Stomach smooth muscle (tissue), 2 donors: ENCODE measurements around the gene ZNF212.
A peak's percentile ranks its signal among the peaks of the same experiment; 100 is the strongest.

Source experiments
- H3K27ac ChIP-seq: one replicate; pipeline ENCODE4 v1.7.0; 2013; ENCODE audit warnings: mild to moderate bottlenecking, low read length, inconsistent platforms
- H3K27me3 ChIP-seq, 2 donors: one replicate each; pipeline ENCODE4 v1.7.0; 2013; ENCODE audit warnings: low read length in 2 of 2; ENCODE audit not compliant: insufficient read depth in 2 of 2, control insufficient read depth in 1 of 2
- H3K36me3 ChIP-seq, 2 donors: one replicate each; pipeline ENCODE4 v1.7.0; 2013; ENCODE audit warnings: low read length in 2 of 2; ENCODE audit not compliant: control insufficient read depth in 2 of 2, insufficient read depth in 2 of 2
- H3K4me1 ChIP-seq: one replicate; pipeline ENCODE4 v1.7.0; 2013; ENCODE audit warnings: low read length; ENCODE audit not compliant: control insufficient read depth, insufficient read depth
- H3K4me3 ChIP-seq, 2 donors: one replicate each; pipeline ENCODE4 v1.7.0; 2013; ENCODE audit warnings: low read length in 2 of 2
- H3K9ac ChIP-seq, 2 donors: one replicate each; pipeline ENCODE4 v1.7.0; 2013; ENCODE audit warnings: low read length in 2 of 2, mild to moderate bottlenecking in 1 of 2
- H3K9me3 ChIP-seq, 2 donors: one replicate each; pipeline ENCODE4 v1.7.0; 2013; ENCODE audit warnings: low read length in 2 of 2; ENCODE audit not compliant: control insufficient read depth in 2 of 2
- donor health status: healthy.
- donor health status: Pancreatic carcinoma.

Gene ZNF212

GRCh38 chr7:149277871-149278270 is 38.4 kb downstream of the ZNF212 start:
- no peak overlapping the region for H3K4me3 ChIP-seq
- H3K36me3 ChIP-seq, result peaks cover 29 to 31% of the 10 kb centered on the region in 2 donors
- no peak overlapping the region for H3K27ac ChIP-seq
- no peaks in the 10 kb centered on the region for H3K27me3 ChIP-seq
- no peak overlapping the region for H3K9ac ChIP-seq
- H3K9me3 ChIP-seq, result no peaks in the 10 kb centered on the region
- H3K4me1 ChIP-seq, result no peaks in the 10 kb centered on the region

GRCh38 chr7:149278396-149278795 is 38.9 kb downstream of the ZNF212 start:
- Histone ChIP-seq H3K36me3 (peaks cover 26 to 27% of the 10 kb centered on the region in 2 donors), H3K4me1 (no peaks in the 10 kb centered on the region), H3K27me3 (no peaks in the 10 kb centered on the region), H3K4me3 (no peak overlapping the region), H3K9me3 (no peaks in the 10 kb centered on the region), H3K9ac (no peak overlapping the region), H3K27ac (no peak overlapping the region)

GRCh38 chr7:149279111-149279743 is 39.8 kb downstream of the ZNF212 start:
- no peak overlapping the region for H3K9ac ChIP-seq
- H3K27ac ChIP-seq, result no peak overlapping the region
- no peaks in the 10 kb centered on the region for H3K4me1 ChIP-seq
- no peaks in the 10 kb centered on the region for H3K9me3 ChIP-seq
- no peak overlapping the region for H3K4me3 ChIP-seq
- peaks cover 23 to 25% of the 10 kb centered on the region in 2 donors for H3K36me3 ChIP-seq
- H3K27me3 ChIP-seq, result no peaks in the 10 kb centered on the region

GRCh38 chr7:149280151-149280550 is 40.7 kb downstream of the ZNF212 start:
- Histone ChIP-seq H3K27ac (no peak overlapping the region), H3K27me3 (no peaks in the 10 kb centered on the region), H3K36me3 (peaks cover 18 to 25% of the 10 kb centered on the region in 2 donors), H3K4me3 (no peak overlapping the region), H3K9me3 (no peaks in the 10 kb centered on the region), H3K4me1 (peaks cover 6% of the 10 kb centered on the region), H3K9ac (no peak overlapping the region)

- H3K27ac ChIP-seq, result no peak overlapping the region
- H3K4me1 ChIP-seq, result peaks cover 13% of the 10 kb centered on the region
- H3K4me3 ChIP-seq, result no peak overlapping the region
- no peaks in the 10 kb centered on the region for H3K27me3 ChIP-seq
- H3K9ac ChIP-seq, result no peak overlapping the region
- H3K36me3 ChIP-seq, result peaks cover 18 to 23% of the 10 kb centered on the region in 2 donors
- no peaks in the 10 kb centered on the region for H3K9me3 ChIP-seq
Measured at GRCh38 chr7:149280661-149281507, 41.4 kb downstream of the ZNF212 start.

- no peak overlapping the region for H3K9ac ChIP-seq
- no peaks in the 10 kb centered on the region for H3K27me3 ChIP-seq
- peaks cover 13% of the 10 kb centered on the region for H3K4me1 ChIP-seq
- H3K36me3 ChIP-seq, result peaks cover 16 to 20% of the 10 kb centered on the region in 2 donors
- no peaks in the 10 kb centered on the region for H3K9me3 ChIP-seq
- H3K4me3 ChIP-seq, result no peak overlapping the region
- H3K27ac ChIP-seq, result no peak overlapping the region
Measured at GRCh38 chr7:149281508-149282330, 42.3 kb downstream of the ZNF212 start.

GRCh38 chr7:149282331-149282655 is 42.8 kb downstream of the ZNF212 start:
- H3K9me3 ChIP-seq, result no peaks in the 10 kb centered on the region
- no peak overlapping the region for H3K4me3 ChIP-seq
- H3K27me3 ChIP-seq, result no peaks in the 10 kb centered on the region
- H3K4me1 ChIP-seq, result peaks cover 13% of the 10 kb centered on the region
- H3K27ac ChIP-seq, result no peak overlapping the region
- peaks cover 13 to 17% of the 10 kb centered on the region in 2 donors for H3K36me3 ChIP-seq
- no peak overlapping the region for H3K9ac ChIP-seq

GRCh38 chr7:149283321-149283720 is 43.9 kb downstream of the ZNF212 start:
- H3K9me3 ChIP-seq, result no peaks in the 10 kb centered on the region
- no peaks in the 10 kb centered on the region for H3K27me3 ChIP-seq
- peaks cover 10 to 17% of the 10 kb centered on the region in 2 donors for H3K36me3 ChIP-seq
- no peak overlapping the region for H3K4me3 ChIP-seq
- no peak overlapping the region for H3K9ac ChIP-seq
- peaks cover 13% of the 10 kb centered on the region for H3K4me1 ChIP-seq
- H3K27ac ChIP-seq, result no peak overlapping the region

- Histone ChIP-seq H3K27ac (no peak overlapping the region), H3K9me3 (no peaks in the 10 kb centered on the region), H3K36me3 (peaks cover 7 to 9% of the 10 kb centered on the region in 2 donors), H3K4me1 (peaks cover 13% of the 10 kb centered on the region), H3K4me3 (peak overlapping the region in 1 of 2 donors; percentile 80), H3K9ac (no peak overlapping the region), H3K27me3 (no peaks in the 10 kb centered on the region)
Measured at GRCh38 chr7:149284343-149284742, 44.9 kb downstream of the ZNF212 start.

- H3K36me3 ChIP-seq, result peaks cover 7 to 13% of the 10 kb centered on the region in 2 donors
- H3K9ac ChIP-seq, result peak overlapping the region; percentile 82 to 85
- H3K9me3 ChIP-seq, result no peaks in the 10 kb centered on the region
- H3K4me1 ChIP-seq, result peaks cover 13% of the 10 kb centered on the region
- no peak overlapping the region for H3K27ac ChIP-seq
- H3K27me3 ChIP-seq, result no peaks in the 10 kb centered on the region
- peak overlapping the region; percentile 80 to 84 for H3K4me3 ChIP-seq
Measured at GRCh38 chr7:149284850-149285585, 45.6 kb downstream of the ZNF212 start.
